ENCODE data around the gene UFD1.

GRCh38 chr22:19461506-19461905 lies 17.5 kb downstream of the UFD1 start:
- TF ChIP-seq CTCF (IDR thresholded peaks at IDR 0.05; ENCODE audit: low read depth, low read length), result no peak
- TF ChIP-seq EZH2phosphoT487 (IDR thresholded peaks at IDR 0.05; ENCODE audit: low read depth), result no peak
